ENCODE measurements around the gene SYNE2.

Gene SYNE2

GRCh38 chr14:63878052-63878451 is 25.2 kb downstream of the SYNE2 start:
- H3K4me1 ChIP-seq (ENCODE audit: control insufficient read depth, insufficient read depth, low read length) = peaks cover 3% of the 10 kb centered on the region
- no peaks in the 10 kb centered on the region for H3K27me3 ChIP-seq (ENCODE audit: control insufficient read depth, insufficient read depth, low read length)
- no peak overlapping the region for H3K9ac ChIP-seq (ENCODE audit: low read length)
- H3K36me3 ChIP-seq (ENCODE audit: control insufficient read depth, insufficient read depth, low read length) = no peaks in the 10 kb centered on the region
- no peak overlapping the region for H3K4me3 ChIP-seq (ENCODE audit: low read length)
- H3K27ac ChIP-seq (ENCODE audit: low read depth, low read length) = no peak overlapping the region

DNA sequence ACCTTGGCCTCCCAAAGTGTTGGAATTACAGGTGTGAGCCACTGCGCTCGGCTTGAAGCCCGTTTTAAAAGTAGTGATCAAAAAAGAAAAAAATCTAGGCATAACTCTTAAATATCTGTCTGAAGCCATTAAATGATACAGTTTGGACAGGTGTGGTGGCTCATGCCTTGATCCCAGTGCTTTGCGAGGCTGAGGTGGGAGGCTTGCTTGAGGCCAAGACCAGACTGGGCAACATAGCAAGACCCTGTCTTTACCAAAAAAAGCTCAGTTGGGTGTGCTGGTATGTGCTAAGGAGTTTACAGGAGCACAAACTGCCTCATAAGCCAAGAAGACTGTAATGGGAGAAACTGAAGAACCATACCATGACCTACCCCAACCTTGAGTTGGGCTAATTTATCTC is 26.0 kb downstream of the SYNE2 start:
- H3K9ac ChIP-seq (ENCODE audit: low read length) = no peak overlapping the region
- no peaks in the 10 kb centered on the region for H3K36me3 ChIP-seq (ENCODE audit: control insufficient read depth, insufficient read depth, low read length)
- H3K27ac ChIP-seq (ENCODE audit: low read depth, low read length) = no peak overlapping the region
- no peak overlapping the region for H3K4me3 ChIP-seq (ENCODE audit: low read length)
- peaks cover 3% of the 10 kb centered on the region for H3K4me1 ChIP-seq (ENCODE audit: control insufficient read depth, insufficient read depth, low read length)
- no peaks in the 10 kb centered on the region for H3K27me3 ChIP-seq (ENCODE audit: control insufficient read depth, insufficient read depth, low read length)

DNA sequence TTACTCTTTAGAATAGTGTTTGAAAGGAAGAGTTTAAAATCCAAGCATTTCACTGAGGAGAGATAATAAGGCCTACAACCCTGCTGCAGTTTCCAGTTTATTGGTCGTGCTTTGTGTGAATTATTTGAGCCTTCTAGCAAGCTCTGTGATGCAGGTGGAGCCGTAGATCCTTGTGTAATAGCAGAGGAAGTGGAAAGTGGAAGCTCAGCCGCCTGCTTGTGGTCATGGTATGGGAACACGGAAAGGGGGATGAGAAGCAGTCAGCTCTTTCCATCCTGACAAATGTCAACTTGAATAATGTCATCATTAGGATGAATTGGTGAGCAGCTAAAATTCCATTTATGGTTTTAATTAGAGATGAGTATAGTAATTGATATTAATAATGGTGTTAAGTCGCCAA is 29.1 kb downstream of the SYNE2 start:
- Histone ChIP-seq H3K27ac (ENCODE audit: low read depth, low read length) (no peak overlapping the region), H3K36me3 (ENCODE audit: control insufficient read depth, insufficient read depth, low read length) (no peaks in the 10 kb centered on the region), H3K9ac (ENCODE audit: low read length) (no peak overlapping the region), H3K4me3 (ENCODE audit: low read length) (no peak overlapping the region), H3K4me1 (ENCODE audit: control insufficient read depth, insufficient read depth, low read length) (peaks cover under 1% of the 10 kb centered on the region), H3K27me3 (ENCODE audit: control insufficient read depth, insufficient read depth, low read length) (no peaks in the 10 kb centered on the region)

GRCh38 chr14:63887899-63888298 is 35.1 kb downstream of the SYNE2 start:
- Histone ChIP-seq H3K27ac (ENCODE audit: low read depth, low read length) (no peak overlapping the region), H3K9ac (ENCODE audit: low read length) (no peak overlapping the region), H3K4me1 (ENCODE audit: control insufficient read depth, insufficient read depth, low read length) (no peaks in the 10 kb centered on the region), H3K4me3 (ENCODE audit: low read length) (no peak overlapping the region), H3K27me3 (ENCODE audit: control insufficient read depth, insufficient read depth, low read length) (no peaks in the 10 kb centered on the region), H3K36me3 (ENCODE audit: control insufficient read depth, insufficient read depth, low read length) (no peaks in the 10 kb centered on the region)

DNA sequence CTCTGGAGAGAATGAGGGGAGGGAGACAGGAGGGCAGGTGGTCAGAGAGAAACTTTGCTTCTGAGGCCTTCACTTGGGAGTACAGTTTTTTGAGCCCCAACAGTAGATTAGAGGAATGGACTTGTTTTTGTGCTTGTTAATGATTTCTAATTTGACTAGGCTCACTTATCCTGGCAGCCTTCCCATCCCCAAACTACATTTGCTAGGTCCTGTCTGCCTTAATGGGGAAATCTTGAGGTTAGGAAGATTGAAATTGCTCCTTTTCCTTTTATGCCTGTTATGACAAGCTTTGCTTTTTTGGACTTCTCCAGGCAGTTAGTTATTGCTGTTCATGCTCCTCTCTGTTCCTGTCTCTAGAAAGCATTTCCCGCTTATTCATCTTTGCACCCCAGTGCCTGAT is 37.7 kb downstream of the SYNE2 start:
- Histone ChIP-seq H3K27ac (ENCODE audit: low read depth, low read length) (no peak overlapping the region), H3K4me3 (ENCODE audit: low read length) (no peak overlapping the region), H3K27me3 (ENCODE audit: control insufficient read depth, insufficient read depth, low read length) (no peaks in the 10 kb centered on the region), H3K4me1 (ENCODE audit: control insufficient read depth, insufficient read depth, low read length) (no peaks in the 10 kb centered on the region), H3K9ac (ENCODE audit: low read length) (no peak overlapping the region), H3K36me3 (ENCODE audit: control insufficient read depth, insufficient read depth, low read length) (no peaks in the 10 kb centered on the region)

DNA sequence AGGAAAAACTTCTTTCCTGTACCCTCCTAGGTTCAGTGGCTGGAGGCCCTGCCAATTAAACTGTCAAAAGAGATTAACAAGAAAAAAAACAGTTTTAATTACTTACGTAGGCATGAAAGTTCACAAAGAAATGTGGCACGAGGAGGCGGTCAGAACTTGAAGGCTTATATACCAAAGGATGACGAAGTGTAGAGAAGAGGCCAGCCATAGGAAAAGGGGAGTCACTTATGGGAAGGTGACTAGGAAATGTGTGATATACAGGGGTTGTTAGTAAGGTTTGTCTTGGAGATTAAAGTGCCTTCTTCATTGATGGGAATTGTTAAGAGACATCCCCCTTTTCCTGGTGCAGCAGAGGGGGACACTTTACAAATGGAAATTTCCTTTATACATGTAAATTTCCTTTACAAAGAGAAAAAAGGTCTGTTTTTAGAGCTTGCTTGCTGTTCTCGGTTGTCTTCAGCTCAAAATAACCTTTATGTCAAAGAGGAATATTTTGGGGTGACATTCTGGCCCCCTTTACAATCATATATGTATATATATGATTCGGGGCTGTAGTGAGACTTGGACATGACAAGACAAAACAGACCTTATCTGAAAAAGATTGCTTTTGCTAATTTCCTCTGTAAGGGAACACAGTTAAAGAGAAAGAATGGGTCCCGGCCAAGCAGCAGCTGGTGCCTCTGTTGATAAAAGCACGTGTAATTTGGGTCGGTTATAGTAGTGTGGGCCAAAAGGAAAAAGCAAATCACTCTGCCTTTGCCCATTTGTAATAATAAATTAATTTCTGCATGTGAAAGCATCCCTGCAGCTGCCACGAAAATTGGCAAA is 38.6 kb downstream of the SYNE2 start:
- Histone ChIP-seq H3K27me3 (ENCODE audit: control insufficient read depth, insufficient read depth, low read length) (no peaks in the 10 kb centered on the region), H3K4me3 (ENCODE audit: low read length) (no peak overlapping the region), H3K27ac (ENCODE audit: low read depth, low read length) (no peak overlapping the region), H3K4me1 (ENCODE audit: control insufficient read depth, insufficient read depth, low read length) (peaks cover 3% of the 10 kb centered on the region), H3K9ac (ENCODE audit: low read length) (no peak overlapping the region), H3K36me3 (ENCODE audit: control insufficient read depth, insufficient read depth, low read length) (no peaks in the 10 kb centered on the region)

GRCh38 chr14:63892265-63892664 is 39.5 kb downstream of the SYNE2 start:
- no peaks in the 10 kb centered on the region for H3K36me3 ChIP-seq (ENCODE audit: control insufficient read depth, insufficient read depth, low read length)
- H3K4me1 ChIP-seq (ENCODE audit: control insufficient read depth, insufficient read depth, low read length) = peaks cover 3% of the 10 kb centered on the region
- no peak overlapping the region for H3K27ac ChIP-seq (ENCODE audit: low read depth, low read length)
- no peaks in the 10 kb centered on the region for H3K27me3 ChIP-seq (ENCODE audit: control insufficient read depth, insufficient read depth, low read length)
- no peak overlapping the region for H3K4me3 ChIP-seq (ENCODE audit: low read length)
- H3K9ac ChIP-seq (ENCODE audit: low read length) = no peak overlapping the region

DNA sequence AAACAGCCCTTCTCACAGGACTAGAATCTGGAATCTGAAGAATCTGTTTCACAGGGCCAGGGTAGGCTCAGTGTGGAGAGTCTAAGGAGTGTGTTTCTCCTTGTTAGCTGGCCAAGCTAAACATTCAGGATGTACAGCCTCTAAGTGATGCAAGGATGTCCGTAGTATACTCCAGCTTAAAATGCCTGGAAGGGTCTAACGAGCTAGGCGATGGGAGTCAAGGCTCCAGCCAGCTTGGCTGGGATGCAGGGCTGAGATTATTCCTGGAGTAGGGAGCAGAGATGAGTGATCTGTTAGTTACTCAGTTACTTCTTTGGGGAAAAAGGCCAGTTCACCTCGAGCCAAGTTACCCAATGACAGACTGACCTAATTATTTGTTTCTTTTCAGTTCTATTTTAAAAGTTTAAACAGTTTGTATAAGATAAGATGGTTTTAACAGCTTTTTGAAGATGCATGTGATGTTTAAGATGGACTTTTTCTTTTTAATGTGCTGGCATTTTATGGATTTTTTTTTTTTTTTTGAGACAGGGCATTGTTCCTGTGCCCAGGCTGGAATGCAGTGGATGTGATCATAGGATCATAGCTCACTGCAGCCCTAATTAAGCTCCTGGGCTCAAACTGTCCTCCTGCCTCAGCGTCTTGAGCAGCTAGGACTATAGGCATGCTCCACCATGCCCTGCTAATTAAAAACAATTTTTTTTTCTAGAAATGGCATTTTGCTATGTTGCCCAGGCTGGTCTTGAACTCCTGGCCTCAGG is 41.1 kb downstream of the SYNE2 start:
- Histone ChIP-seq H3K9ac (ENCODE audit: low read length) (no peak overlapping the region), H3K4me3 (ENCODE audit: low read length) (no peak overlapping the region), H3K36me3 (ENCODE audit: control insufficient read depth, insufficient read depth, low read length) (no peaks in the 10 kb centered on the region), H3K27me3 (ENCODE audit: control insufficient read depth, insufficient read depth, low read length) (no peaks in the 10 kb centered on the region), H3K4me1 (ENCODE audit: control insufficient read depth, insufficient read depth, low read length) (peaks cover 3% of the 10 kb centered on the region), H3K27ac (ENCODE audit: low read depth, low read length) (no peak overlapping the region)

- Histone ChIP-seq H3K9ac (ENCODE audit: low read length) (no peak overlapping the region), H3K27me3 (ENCODE audit: control insufficient read depth, insufficient read depth, low read length) (no peaks in the 10 kb centered on the region), H3K4me1 (ENCODE audit: control insufficient read depth, insufficient read depth, low read length) (peaks cover 3% of the 10 kb centered on the region), H3K4me3 (ENCODE audit: low read length) (no peak overlapping the region), H3K27ac (ENCODE audit: low read depth, low read length) (no peak overlapping the region), H3K36me3 (ENCODE audit: control insufficient read depth, insufficient read depth, low read length) (no peaks in the 10 kb centered on the region)
These were observed 42.7 kb downstream of the SYNE2 start for GRCh38 chr14:63895510-63895909.

GRCh38 chr14:63896278-63896720 is 43.5 kb downstream of the SYNE2 start:
- no peak overlapping the region for H3K9ac ChIP-seq (ENCODE audit: low read length)
- no peak overlapping the region for H3K4me3 ChIP-seq (ENCODE audit: low read length)
- no peaks in the 10 kb centered on the region for H3K27me3 ChIP-seq (ENCODE audit: control insufficient read depth, insufficient read depth, low read length)
- no peak overlapping the region for H3K27ac ChIP-seq (ENCODE audit: low read depth, low read length)
- H3K4me1 ChIP-seq (ENCODE audit: control insufficient read depth, insufficient read depth, low read length) = peaks cover 3% of the 10 kb centered on the region
- no peaks in the 10 kb centered on the region for H3K36me3 ChIP-seq (ENCODE audit: control insufficient read depth, insufficient read depth, low read length)

DNA sequence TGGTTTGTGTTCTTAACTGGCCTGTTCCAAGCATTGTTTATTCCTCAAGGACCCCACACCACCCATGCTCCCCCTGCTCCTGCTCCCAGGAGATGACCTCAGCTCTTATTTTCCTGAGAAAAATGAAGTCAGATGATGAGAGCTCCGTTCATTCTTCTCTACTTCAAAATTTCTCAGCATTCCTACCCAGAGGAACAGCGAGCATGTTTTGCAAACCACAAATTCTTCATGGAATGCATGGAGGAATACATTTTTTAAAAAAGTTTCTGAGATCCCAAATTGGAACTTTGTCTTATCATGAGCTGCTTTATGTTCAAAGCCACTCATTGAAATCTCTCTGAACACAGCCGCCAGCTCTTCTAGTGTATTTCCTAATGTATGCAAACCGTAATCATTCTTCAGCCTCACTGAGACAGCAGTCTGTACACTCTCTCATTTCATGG is 44.9 kb downstream of the SYNE2 start:
- Histone ChIP-seq H3K27me3 (ENCODE audit: control insufficient read depth, insufficient read depth, low read length) (no peaks in the 10 kb centered on the region), H3K4me1 (ENCODE audit: control insufficient read depth, insufficient read depth, low read length) (peaks cover 3% of the 10 kb centered on the region), H3K9ac (ENCODE audit: low read length) (no peak overlapping the region), H3K27ac (ENCODE audit: low read depth, low read length) (no peak overlapping the region), H3K36me3 (ENCODE audit: control insufficient read depth, insufficient read depth, low read length) (no peaks in the 10 kb centered on the region), H3K4me3 (ENCODE audit: low read length) (no peak overlapping the region)

DNA sequence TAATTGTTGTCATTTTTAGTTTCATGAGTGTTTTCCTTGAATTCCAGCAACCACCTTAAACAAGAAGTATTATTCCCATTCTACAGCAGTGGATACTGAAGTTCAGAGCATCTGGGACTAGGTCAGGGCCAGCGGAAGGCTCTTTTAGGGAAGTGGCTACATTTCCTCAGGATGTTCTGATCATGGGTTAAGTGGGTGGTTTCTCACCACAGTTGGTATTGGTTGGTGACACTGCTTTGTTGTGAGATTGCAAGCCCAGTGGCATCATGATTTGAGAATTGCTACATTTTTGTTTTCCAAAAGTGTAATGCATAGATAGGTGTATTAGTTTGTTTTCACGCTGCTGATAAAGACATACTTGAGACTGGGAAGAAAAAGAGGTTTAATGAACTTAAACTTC is 47.1 kb downstream of the SYNE2 start:
- H3K27me3 ChIP-seq (ENCODE audit: control insufficient read depth, insufficient read depth, low read length) = no peaks in the 10 kb centered on the region
- H3K4me1 ChIP-seq (ENCODE audit: control insufficient read depth, insufficient read depth, low read length) = peaks cover 3% of the 10 kb centered on the region

More for the DNA sequence above, 47.1 kb downstream of the SYNE2 start:
- Histone ChIP-seq H3K9ac (ENCODE audit: low read length) (no peak overlapping the region), H3K4me3 (ENCODE audit: low read length) (no peak overlapping the region), H3K36me3 (ENCODE audit: control insufficient read depth, insufficient read depth, low read length) (no peaks in the 10 kb centered on the region), H3K27ac (ENCODE audit: low read depth, low read length) (no peak overlapping the region)
